Stimulated activated CD8-positive, alpha-beta memory T cell treated with anti-CD3 and anti-CD28 coated beads, Interleukin-15, amount 100 ng/mL, for 24 hours (primary cell): ENCODE results near the gene GHSR.

ENCODE experiments used
- DNase-seq: peaks from one replicate; pipeline ENCODE4 v3.0.0-alpha.2; 2020; ENCODE audit warnings: low read depth

Gene GHSR

GRCh38 chr3:172447611-172448579 lies at the start of gene GHSR:
GHSR (minus strand) TSS chr3:172448456; CDS start chr3:172448413, 43 bp downstream.
- no peak for DNase-seq

DNA sequence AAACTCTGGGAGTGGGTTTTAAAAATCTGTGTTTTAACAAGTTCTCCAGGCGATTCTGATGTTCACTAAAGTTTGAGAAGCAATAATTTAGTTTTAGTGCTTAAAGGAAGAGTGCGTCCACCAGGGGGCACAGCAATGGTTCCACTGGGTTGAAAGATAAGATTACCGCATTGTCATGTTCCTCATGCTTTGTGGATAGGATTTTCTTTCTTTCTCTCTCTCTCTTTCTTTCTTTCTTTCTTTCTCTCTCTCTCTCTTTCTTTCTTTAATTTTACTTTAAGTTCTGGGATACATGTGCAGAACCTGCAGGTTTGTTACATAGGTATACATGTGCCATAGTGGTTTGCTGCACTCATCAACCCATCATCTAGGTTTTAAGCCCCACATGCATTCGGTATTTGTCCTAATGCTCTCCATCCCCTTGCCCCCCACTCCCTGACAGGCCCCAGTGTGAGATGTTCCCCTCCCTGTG lies 42.0 kb upstream of the GHSR start:
- DNase-seq: peak; percentile 57

DNA sequence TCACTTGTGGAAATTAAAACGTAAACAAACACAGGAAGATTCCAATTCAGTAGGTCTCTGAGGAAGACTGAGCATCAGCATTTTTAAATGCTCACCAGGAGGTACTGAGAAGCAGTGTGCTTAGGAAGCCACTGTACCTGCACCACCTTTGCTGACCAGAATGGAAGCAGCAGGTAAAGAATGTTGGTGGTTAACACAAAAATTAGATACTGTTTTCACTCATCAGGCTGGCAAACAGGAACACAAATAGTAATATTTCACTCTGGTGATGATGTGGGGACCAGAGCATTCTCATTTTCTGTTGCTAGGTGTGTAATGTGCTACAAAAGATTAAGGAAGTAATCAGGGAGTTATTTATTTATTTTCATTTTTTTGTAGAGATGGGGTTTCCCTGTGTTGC lies 29.9 kb upstream of the GHSR start:
- no peak for DNase-seq

GRCh38 chr3:172476347-172476746 lies 28.1 kb upstream of the GHSR start:
- DNase-seq: no peak

- DNase-seq: no peak
Measured at GRCh38 chr3:172475703-172476102, 27.4 kb upstream of the GHSR start.

GRCh38 chr3:172471903-172472302 lies 23.6 kb upstream of the GHSR start:
- DNase-seq: no peak

- no peak for DNase-seq
Measured at GRCh38 chr3:172470588-172470987, 22.3 kb upstream of the GHSR start.

- no peak for DNase-seq
Measured at GRCh38 chr3:172467170-172467824, 19.0 kb upstream of the GHSR start.

GRCh38 chr3:172466553-172467130 lies 18.4 kb upstream of the GHSR start:
- no peak for DNase-seq

GRCh38 chr3:172465281-172465680 lies 17.0 kb upstream of the GHSR start:
- DNase-seq: no peak

GRCh38 chr3:172464306-172464705 lies 16.1 kb upstream of the GHSR start:
- no peak for DNase-seq

GRCh38 chr3:172461530-172462138 lies 13.4 kb upstream of the GHSR start:
- DNase-seq: no peak

DNA sequence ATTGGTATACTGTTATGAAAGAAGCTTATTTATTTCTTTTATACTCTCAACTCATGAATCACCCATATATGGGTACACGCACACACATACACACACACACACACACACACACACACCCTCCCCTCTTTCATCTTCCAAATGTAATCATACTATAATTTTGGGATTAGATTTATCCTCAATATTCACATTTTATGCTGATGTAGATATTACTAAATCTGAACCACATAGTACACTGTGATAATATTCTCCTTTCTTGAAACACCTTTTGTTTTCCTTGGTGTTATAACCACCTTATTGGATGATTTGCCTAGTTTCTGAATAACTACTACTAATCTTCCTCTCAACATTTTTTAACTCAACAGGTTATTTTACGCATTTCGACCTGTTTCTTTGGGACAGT lies 8.1 kb upstream of the GHSR start:
- no peak for DNase-seq

GRCh38 chr3:172454180-172454579 lies 5.9 kb upstream of the GHSR start:
- no peak for DNase-seq

- DNase-seq: no peak
Measured at GRCh38 chr3:172449466-172450149, 1.4 kb upstream of the GHSR start.

DNA sequence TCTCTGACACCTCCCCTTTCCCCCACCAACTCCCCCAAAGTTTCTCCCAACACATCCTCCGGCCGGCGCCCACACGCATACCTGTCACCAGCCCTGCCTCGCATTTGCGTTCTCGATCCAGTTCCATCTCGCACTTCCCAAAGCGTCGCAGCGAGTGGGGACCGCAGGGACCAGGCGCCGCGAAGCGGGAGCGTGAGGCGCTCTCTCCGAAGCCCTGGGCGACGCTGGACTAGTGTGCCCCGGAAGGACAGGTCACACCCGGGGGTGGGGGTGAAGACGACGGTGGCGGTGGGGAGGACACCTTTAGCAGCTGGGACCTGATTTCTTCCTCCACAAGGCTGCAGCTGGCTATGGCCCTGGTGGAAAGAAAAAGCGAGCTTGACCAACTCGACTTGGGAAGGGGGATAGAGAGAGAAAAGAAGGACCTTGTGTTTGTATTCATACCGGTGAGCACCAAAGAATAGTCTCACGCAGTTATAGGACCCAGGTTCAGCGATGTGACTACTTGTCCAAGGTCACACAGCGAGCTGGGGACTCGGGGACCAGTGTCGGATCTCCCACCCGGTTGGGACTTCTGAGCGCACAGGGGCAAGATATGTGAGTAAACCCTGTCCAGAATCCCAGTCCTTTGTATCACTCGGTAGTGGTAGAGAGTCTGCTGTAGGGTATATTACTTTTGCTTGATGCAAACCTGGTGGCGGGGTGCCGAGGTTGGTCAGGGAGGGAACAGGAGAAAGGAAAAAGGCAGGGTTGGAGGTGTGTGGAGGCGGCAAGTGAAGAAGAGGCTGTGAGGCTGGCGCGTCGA lies 607 bp upstream of the GHSR start:
- DNase-seq: no peak

DNA sequence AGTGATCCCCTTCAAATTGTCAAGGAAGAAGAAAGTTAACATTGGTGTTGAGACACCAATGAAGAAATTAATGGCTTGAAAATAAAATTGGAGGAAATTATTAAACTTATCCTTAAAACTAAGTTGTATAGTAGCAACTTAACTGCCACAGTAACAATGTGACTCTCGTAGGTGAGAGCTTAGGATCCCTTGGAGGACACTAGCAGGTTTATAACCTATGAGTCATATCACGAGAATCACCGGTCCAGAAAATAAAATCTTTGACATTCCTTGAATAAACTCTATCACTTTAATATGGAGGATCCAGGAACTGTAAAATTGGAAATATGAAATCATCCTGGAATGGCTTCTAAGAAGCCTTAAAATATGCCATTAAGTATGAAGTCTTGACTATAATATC lies 2.1 kb downstream of the GHSR start:
- DNase-seq: no peak

- DNase-seq: no peak
Measured at GRCh38 chr3:172444821-172445220, 3.4 kb downstream of the GHSR start.

GRCh38 chr3:172442606-172443005 lies 5.7 kb downstream of the GHSR start:
- no peak for DNase-seq

DNA sequence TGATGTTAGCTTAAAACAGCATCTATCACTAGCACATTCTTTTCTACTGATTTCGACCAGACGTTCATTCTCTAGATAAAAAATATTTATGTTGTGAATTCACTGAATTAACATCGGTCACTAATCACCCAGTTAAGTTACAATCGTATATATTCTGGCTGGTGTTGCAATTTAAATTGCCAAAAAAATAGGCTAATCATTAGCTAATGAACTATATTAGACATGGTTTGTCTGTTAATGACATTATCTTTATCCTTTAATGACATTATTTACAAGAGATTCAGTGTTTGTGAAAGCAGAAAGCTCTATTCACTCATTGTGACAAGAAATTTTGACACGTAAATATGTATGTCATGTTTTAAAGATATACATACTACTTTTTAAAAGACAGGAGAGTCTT lies 6.7 kb downstream of the GHSR start:
- no peak for DNase-seq

GRCh38 chr3:172438186-172438585 lies 10.1 kb downstream of the GHSR start:
- no peak for DNase-seq
